Parathyroid adenoma (tissue), 2 donors: ENCODE measurements around the gene NEK4.

Source experiments
- H2AFZ ChIP-seq: fragments of 300-600 bp; sonication (generic); one replicate; pipeline ENCODE4 v1.7.0; 2017; ENCODE audit warnings: antibody characterized with exemption, mild to moderate bottlenecking
- H3K27ac ChIP-seq: fragments of 300-600 bp; sonication (generic); one replicate; pipeline ENCODE4 v1.7.0; 2017
- H3K27me3 ChIP-seq: fragments of 300-600 bp; sonication (generic); one replicate; pipeline ENCODE4 v1.7.0; 2017; ENCODE audit warnings: low read length; ENCODE audit not compliant: control insufficient read depth, insufficient read depth
- H3K36me3 ChIP-seq: fragments of 300-600 bp; sonication (generic); one replicate; pipeline ENCODE4 v1.7.0; 2017; ENCODE audit warnings: low read length; ENCODE audit not compliant: control insufficient read depth, insufficient read depth
- H3K4me1 ChIP-seq: fragments of 300-600 bp; sonication (generic); one replicate; pipeline ENCODE4 v1.7.0; 2017; ENCODE audit warnings: control low read depth
- H3K4me2 ChIP-seq: fragments of 300-600 bp; sonication (generic); one replicate; pipeline ENCODE4 v1.7.0; 2017; ENCODE audit warnings: low read length
- H3K4me3 ChIP-seq: fragments of 300-600 bp; sonication (generic); one replicate; pipeline ENCODE4 v1.7.0; 2017; ENCODE audit warnings: low read depth, low read length
- H3K79me2 ChIP-seq: fragments of 300-600 bp; sonication (generic); one replicate; pipeline ENCODE4 v1.7.0; 2017; ENCODE audit warnings: control low read depth
- H3K9ac ChIP-seq: fragments of 300-600 bp; sonication (generic); one replicate; pipeline ENCODE4 v1.7.0; 2017; ENCODE audit warnings: mild to moderate bottlenecking
- H3K9me3 ChIP-seq: fragments of 300-600 bp; sonication (generic); one replicate; pipeline ENCODE4 v1.7.0; 2017; ENCODE audit warnings: low read length; ENCODE audit not compliant: control insufficient read depth
- CTCF ChIP-seq: fragments of 300-600 bp; sonication (generic); IDR thresholded peaks from one replicate; pipeline ENCODE4 v1.7.0; 2017; ENCODE audit warnings: antibody characterized with exemption, mild to moderate bottlenecking
- donor health status: primary hyperparathyroidism.

NEK4 gene

GRCh38 chr3:52784021-52784621 is 13.4 kb upstream of the NEK4 start:
- Histone ChIP-seq H3K4me3 (no peak overlapping the region), H3K4me2 (no peak overlapping the region), H3K27me3 (no peaks in the 10 kb centered on the region), H3K9me3 (no peaks in the 10 kb centered on the region), H3K4me1 (no peaks in the 10 kb centered on the region), H2AFZ (no peak overlapping the region), H3K9ac (no peak overlapping the region), H3K27ac (no peak overlapping the region), H3K36me3 (no peaks in the 10 kb centered on the region), H3K79me2 (no peaks in the 10 kb centered on the region)
- no peak for TF ChIP-seq CTCF

GRCh38 chr3:52783211-52783555 is 12.4 kb upstream of the NEK4 start:
- Histone ChIP-seq H3K36me3 (no peaks in the 10 kb centered on the region), H3K79me2 (no peaks in the 10 kb centered on the region), H3K4me2 (no peak overlapping the region), H2AFZ (no peak overlapping the region), H3K4me3 (no peak overlapping the region), H3K27me3 (no peaks in the 10 kb centered on the region), H3K27ac (no peak overlapping the region), H3K9me3 (no peaks in the 10 kb centered on the region), H3K4me1 (no peaks in the 10 kb centered on the region), H3K9ac (no peak overlapping the region)
- TF ChIP-seq CTCF = no peak

DNA sequence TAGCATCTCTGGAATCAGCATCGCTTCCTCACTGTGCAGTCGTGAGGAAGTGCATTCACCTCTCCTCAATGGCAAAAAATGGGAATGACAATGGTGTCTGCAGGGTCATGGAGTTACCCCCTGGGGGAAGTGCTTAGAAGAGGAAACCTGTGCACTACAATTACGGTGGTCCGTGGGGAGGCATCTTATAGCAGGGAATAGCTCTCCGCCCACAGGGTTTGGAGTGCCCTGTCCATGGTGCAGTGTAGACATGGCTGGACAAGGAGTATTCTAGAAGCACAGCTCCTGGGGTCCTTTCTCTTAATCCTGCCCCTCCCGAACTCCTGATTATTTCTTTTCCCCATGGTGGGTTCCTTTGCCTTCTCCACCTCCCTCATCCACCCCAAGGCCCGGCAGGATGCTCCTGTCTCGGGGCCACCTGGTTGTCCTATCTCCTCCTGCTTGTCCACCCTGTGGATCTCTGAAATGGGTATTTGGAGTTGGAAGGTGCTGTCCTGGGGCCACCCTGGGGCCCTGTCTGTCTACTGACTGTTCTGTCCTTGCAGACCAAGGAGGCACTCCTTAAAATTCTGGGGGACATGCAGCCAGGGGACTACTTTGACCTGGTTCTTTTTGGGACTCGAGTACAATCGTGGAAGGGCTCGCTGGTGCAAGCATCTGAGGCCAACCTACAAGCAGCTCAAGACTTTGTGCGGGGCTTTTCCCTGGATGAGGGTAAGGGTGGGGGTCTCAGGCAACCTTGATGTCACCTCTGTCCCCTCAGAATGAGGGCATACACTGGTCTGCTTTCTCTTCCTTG is 11.9 kb upstream of the NEK4 start:
- Histone ChIP-seq H3K79me2 (no peaks in the 10 kb centered on the region), H3K4me3 (no peak overlapping the region), H2AFZ (no peak overlapping the region), H3K4me1 (no peaks in the 10 kb centered on the region), H3K27ac (no peak overlapping the region), H3K36me3 (no peaks in the 10 kb centered on the region), H3K4me2 (no peak overlapping the region), H3K27me3 (no peaks in the 10 kb centered on the region), H3K9me3 (no peaks in the 10 kb centered on the region), H3K9ac (no peak overlapping the region)
- TF ChIP-seq CTCF = no peak

GRCh38 chr3:52781741-52782140 is 11.0 kb upstream of the NEK4 start:
- H3K9me3 ChIP-seq = no peaks in the 10 kb centered on the region
- no peaks in the 10 kb centered on the region for H3K27me3 ChIP-seq
- H3K79me2 ChIP-seq = no peaks in the 10 kb centered on the region
- no peaks in the 10 kb centered on the region for H3K36me3 ChIP-seq
- no peak for TF ChIP-seq CTCF
- no peak overlapping the region for H3K4me2 ChIP-seq
- no peak overlapping the region for H3K4me3 ChIP-seq
- no peaks in the 10 kb centered on the region for H3K4me1 ChIP-seq
- H3K9ac ChIP-seq = no peak overlapping the region
- no peak overlapping the region for H3K27ac ChIP-seq
- H2AFZ ChIP-seq = no peak overlapping the region
